Skin epidermis (tissue), 12 donors: ENCODE measurements around the gene SH3BP4.

ENCODE experiments used
- H3K27ac ChIP-seq, 21 experiments: fragments of 200-600 bp; sonication (generic) in 11 of 21; one replicate each; pipeline ENCODE4 v1.5.0; 2020; ENCODE audit warnings: mild to moderate bottlenecking in 3 of 21, inconsistent platforms in 2 of 21, moderate library complexity in 2 of 21
- H3K4me3 ChIP-seq, 7 experiments: fragments of 200-600 bp; sonication (generic) in 2 of 7; one replicate each; pipeline ENCODE4 v1.5.0; 2020; ENCODE audit warnings: inconsistent platforms in 2 of 7, mild to moderate bottlenecking in 2 of 7, moderate library complexity in 1 of 7

Gene SH3BP4

GRCh38 chr2:234945339-234945873 is 6.4 kb upstream of the SH3BP4 start:
- H3K4me3 ChIP-seq: no peak overlapping the region

GRCh38 chr2:234947556-234947955 is 4.3 kb upstream of the SH3BP4 start:
- Histone ChIP-seq H3K27ac (no peak overlapping the region), H3K4me3 (no peak overlapping the region)

More at GRCh38 chr2:234945339-234945873, 6.4 kb upstream of the SH3BP4 start:
- H3K27ac ChIP-seq: no peak overlapping the region

GRCh38 chr2:234949762-234950434 is 1.9 kb upstream of the SH3BP4 start:
- Histone ChIP-seq H3K27ac (peak overlapping the region in 2 of 21 experiments; percentile 86 to 96), H3K4me3 (no peak overlapping the region)

- H3K27ac ChIP-seq: peak overlapping the region in 2 of 21 experiments; percentile 86 to 96
- H3K4me3 ChIP-seq: no peak overlapping the region
These were observed 1.4 kb upstream of the SH3BP4 start for GRCh38 chr2:234950435-234950729.

GRCh38 chr2:234950730-234951663 is 820 bp upstream of the SH3BP4 start:
- Histone ChIP-seq H3K27ac (peak overlapping the region in 20 of 21 experiments; percentile 48 to 96 (median 82)), H3K4me3 (peak overlapping the region; percentile 52 to 84 (median 66))

- H3K27ac ChIP-seq: peak overlapping the region; percentile 47 to 94 (median 83)
These were observed 676 bp downstream of the SH3BP4 start for GRCh38 chr2:234952270-234953115.

GRCh38 chr2:234953116-234954031 is 1.6 kb downstream of the SH3BP4 start:
- H3K4me3 ChIP-seq: peak overlapping the region; percentile 53 to 84 (median 67)
- H3K27ac ChIP-seq: peak overlapping the region in 20 of 21 experiments; percentile 40 to 94 (median 84)

More at GRCh38 chr2:234952270-234953115, 676 bp downstream of the SH3BP4 start:
- H3K4me3 ChIP-seq: peak overlapping the region; percentile 53 to 84 (median 67)

- Histone ChIP-seq H3K27ac (peak overlapping the region in 11 of 21 experiments; percentile 26 to 94 (median 80)), H3K4me3 (peak overlapping the region in 2 of 7 experiments; percentile 5 to 83)
These were observed 2.8 kb downstream of the SH3BP4 start for GRCh38 chr2:234954551-234954992.

GRCh38 chr2:234955091-234955591 is 3.3 kb downstream of the SH3BP4 start:
- H3K27ac ChIP-seq: peak overlapping the region in 6 of 21 experiments; percentile 26 to 94 (median 83)
- no peak overlapping the region for H3K4me3 ChIP-seq

GRCh38 chr2:234955971-234956509 is 4.2 kb downstream of the SH3BP4 start:
- no peak overlapping the region for H3K27ac ChIP-seq
- no peak overlapping the region for H3K4me3 ChIP-seq

- peak overlapping the region in 2 of 21 experiments; percentile 12 to 63 for H3K27ac ChIP-seq
These were observed 6.0 kb downstream of the SH3BP4 start for GRCh38 chr2:234957834-234958135.

GRCh38 chr2:234958311-234958710 is 6.5 kb downstream of the SH3BP4 start:
- Histone ChIP-seq H3K4me3 (no peak overlapping the region), H3K27ac (peak overlapping the region in 2 of 21 experiments; percentile 0 to 63)

More at GRCh38 chr2:234957834-234958135, 6.0 kb downstream of the SH3BP4 start:
- H3K4me3 ChIP-seq: no peak overlapping the region

- Histone ChIP-seq H3K4me3 (no peak overlapping the region), H3K27ac (peak overlapping the region in 1 of 21 experiments; percentile 63)
These were observed 7.1 kb downstream of the SH3BP4 start for GRCh38 chr2:234958746-234959395.

- H3K4me3 ChIP-seq: no peak overlapping the region
These were observed 8.6 kb downstream of the SH3BP4 start for GRCh38 chr2:234960175-234961088.

GRCh38 chr2:234961784-234962183 is 10.0 kb downstream of the SH3BP4 start:
- no peak overlapping the region for H3K27ac ChIP-seq
- H3K4me3 ChIP-seq: no peak overlapping the region

More at GRCh38 chr2:234960175-234961088, 8.6 kb downstream of the SH3BP4 start:
- H3K27ac ChIP-seq: peak overlapping the region in 4 of 21 experiments; percentile 19 to 49 (median 32)
